Testis (tissue), 3 donors: ENCODE results near the gene QPCT. TPM values are rescaled to one million over a fixed set of nuclear protein-coding genes. Genes with fewer than 3 reads are reported as not detected.

Experiments used
- DNase-seq: peaks from one replicate; pipeline ENCODE4 v3.0.0-alpha.2; 2019
- H3K27ac ChIP-seq, 2 donors: fragments of 200-600 bp; sonication (generic); one replicate each; pipeline ENCODE4 v1.5.1; 2019
- H3K27me3 ChIP-seq: fragments of 200-600 bp; sonication (generic); one replicate; pipeline ENCODE4 v1.5.1; 2019
- H3K36me3 ChIP-seq: fragments of 200-600 bp; sonication (generic); one replicate; pipeline ENCODE4 v1.5.1; 2017; ENCODE audit warnings: low read depth; ENCODE audit errors: missing control alignments
- H3K4me1 ChIP-seq: fragments of 200-600 bp; sonication (generic); one replicate; pipeline ENCODE4 v1.5.1; 2019
- H3K4me3 ChIP-seq, 2 donors: fragments of 200-600 bp; sonication (generic); one replicate each; pipeline ENCODE4 v1.5.1; 2017 to 2019
- H3K9me3 ChIP-seq: fragments of 200-600 bp; sonication (generic); one replicate; pipeline ENCODE4 v1.5.1; 2017
- POLR2A ChIP-seq: fragments of 450-650 bp; IDR thresholded peaks from one replicate; pipeline ENCODE4 v1.6.1; 2017; ENCODE audit warnings: antibody characterized with exemption, mild to moderate bottlenecking, moderate library complexity
- WGBS, 2 donors: methylation state at CpG; one replicate each; pipeline ENCODE4 v1.1.5; 2018; 5-methylcytosine and 5-hydroxymethylcytosine counted together
- intact Hi-C: fragments of 100-400 bp; cut with DNase I; formaldehyde crosslinking; loops from one replicate; pipeline ENCODE4 v1.15.1; 2023; ENCODE audit warnings: low total_unique reads
- polyA plus RNA-seq: library from polyadenylated mRNA; stranded (reverse); fragments of 350-450 nt; fragmentation: Illumina TruSeq; extraction: RNeasy Lipid Tissue Mini Kit (QIAGEN cat#74804); gene quantifications from one replicate; pipeline ENCODE4 v1.2.3, GENCODE V29; 2014; ENCODE audit warnings: low read depth, low replicate concordance; ENCODE audit not compliant: insufficient read depth
- small RNA-seq, 2 donors: library from RNA; depleted of rRNA; stranded (forward); fragments of <200 nt; gene quantifications; one replicate each; pipeline ENCODE3, GENCODE V24; 2016
- total RNA-seq, 2 donors: library from RNA; depleted of rRNA; stranded (reverse); fragments of >200 nt; gene quantifications; one replicate each; pipeline ENCODE4 v1.2.3, GENCODE V29; 2016
- TF ChIP-seq, protein P1 (sequence below), 3 experiments: fragments of 450-650 bp in 2 of 3; fragments of 200-600 bp in 1 of 3; sonication (generic) in 1 of 3; IDR thresholded peaks; one replicate each; pipeline ENCODE4 v1.5.1; 2016 to 2019; ENCODE audit warnings: antibody characterized with exemption in 3 of 3, mild to moderate bottlenecking in 2 of 3, moderate library complexity in 1 of 3

Gene QPCT
- total and polyA plus RNA-seq, 3 donors from 2014 or later: 2.9 to 5.6 (median 3.2) TPM

DNA sequence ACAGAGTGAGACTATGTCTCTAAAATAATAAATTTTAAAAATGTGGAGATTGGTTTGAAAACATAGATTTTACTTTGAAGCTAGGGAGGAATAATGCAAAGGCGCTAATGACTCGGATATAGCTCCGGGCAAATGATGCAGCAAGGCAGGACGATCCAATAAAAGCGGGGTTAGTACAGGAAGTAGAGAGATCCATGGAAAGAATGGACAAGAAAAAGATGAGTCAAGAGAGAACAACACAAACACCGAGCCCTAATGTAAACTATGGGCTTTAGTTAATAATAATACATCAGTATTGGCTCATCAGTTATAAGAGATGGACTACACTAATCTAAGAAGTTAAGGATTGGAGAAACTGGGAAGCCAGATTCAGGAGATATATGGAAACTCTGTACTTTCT, 74.5 kb downstream of the QPCT start:
- Histone ChIP-seq H3K4me3 (no peak overlapping the region), H3K4me1 (no peaks in the 10 kb centered on the region), H3K27ac (no peak overlapping the region), H3K9me3 (no peaks in the 10 kb centered on the region), H3K27me3 (no peaks in the 10 kb centered on the region), H3K36me3 (no peaks in the 10 kb centered on the region)
- WGBS, 2 donors: 94 to 99% methylated on average over 6 of the region's 6 CpGs
- intact Hi-C loops: loop anchor here (10.0 kb wide), 1 partner anchor 416 kb away; no protein-coding TSS in a partner anchor
- no peak for TF ChIP-seq POLR2A
- TF ChIP-seq, protein P1, sequence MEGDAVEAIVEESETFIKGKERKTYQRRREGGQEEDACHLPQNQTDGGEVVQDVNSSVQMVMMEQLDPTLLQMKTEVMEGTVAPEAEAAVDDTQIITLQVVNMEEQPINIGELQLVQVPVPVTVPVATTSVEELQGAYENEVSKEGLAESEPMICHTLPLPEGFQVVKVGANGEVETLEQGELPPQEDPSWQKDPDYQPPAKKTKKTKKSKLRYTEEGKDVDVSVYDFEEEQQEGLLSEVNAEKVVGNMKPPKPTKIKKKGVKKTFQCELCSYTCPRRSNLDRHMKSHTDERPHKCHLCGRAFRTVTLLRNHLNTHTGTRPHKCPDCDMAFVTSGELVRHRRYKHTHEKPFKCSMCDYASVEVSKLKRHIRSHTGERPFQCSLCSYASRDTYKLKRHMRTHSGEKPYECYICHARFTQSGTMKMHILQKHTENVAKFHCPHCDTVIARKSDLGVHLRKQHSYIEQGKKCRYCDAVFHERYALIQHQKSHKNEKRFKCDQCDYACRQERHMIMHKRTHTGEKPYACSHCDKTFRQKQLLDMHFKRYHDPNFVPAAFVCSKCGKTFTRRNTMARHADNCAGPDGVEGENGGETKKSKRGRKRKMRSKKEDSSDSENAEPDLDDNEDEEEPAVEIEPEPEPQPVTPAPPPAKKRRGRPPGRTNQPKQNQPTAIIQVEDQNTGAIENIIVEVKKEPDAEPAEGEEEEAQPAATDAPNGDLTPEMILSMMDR (IDR thresholded peaks at IDR 0.05): no peak
- no peak for DNase-seq

DNA sequence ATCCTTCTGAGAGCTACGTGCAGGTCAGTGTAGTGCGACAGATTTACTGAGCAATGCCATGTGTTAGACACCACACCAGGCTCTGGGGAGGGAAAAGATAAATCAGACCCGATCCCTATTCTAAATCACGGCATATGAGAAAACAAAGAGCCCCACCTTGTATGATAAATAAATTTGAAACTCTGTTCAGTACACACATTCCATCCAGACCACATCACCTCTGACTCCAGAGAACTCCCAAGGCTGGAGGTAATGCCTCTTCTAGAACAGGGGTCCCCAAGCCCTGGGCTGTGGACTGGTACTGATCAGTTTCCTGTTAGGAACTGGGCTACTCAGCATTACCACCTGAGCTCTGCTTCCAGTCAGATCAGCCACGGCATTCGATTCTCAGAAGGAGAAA, 77.3 kb downstream of the QPCT start:
- no peak overlapping the region for H3K4me3 ChIP-seq
- no peak for TF ChIP-seq POLR2A
- H3K9me3 ChIP-seq: no peaks in the 10 kb centered on the region
- no peaks in the 10 kb centered on the region for H3K36me3 ChIP-seq
- DNase-seq: no peak
- no peaks in the 10 kb centered on the region for H3K27me3 ChIP-seq
- H3K4me1 ChIP-seq: no peaks in the 10 kb centered on the region
- no peak overlapping the region for H3K27ac ChIP-seq
- intact Hi-C loops: no loop called here
- 79 to 85% methylated on average over 6 of the region's 6 CpGs for WGBS, 2 donors

DNA sequence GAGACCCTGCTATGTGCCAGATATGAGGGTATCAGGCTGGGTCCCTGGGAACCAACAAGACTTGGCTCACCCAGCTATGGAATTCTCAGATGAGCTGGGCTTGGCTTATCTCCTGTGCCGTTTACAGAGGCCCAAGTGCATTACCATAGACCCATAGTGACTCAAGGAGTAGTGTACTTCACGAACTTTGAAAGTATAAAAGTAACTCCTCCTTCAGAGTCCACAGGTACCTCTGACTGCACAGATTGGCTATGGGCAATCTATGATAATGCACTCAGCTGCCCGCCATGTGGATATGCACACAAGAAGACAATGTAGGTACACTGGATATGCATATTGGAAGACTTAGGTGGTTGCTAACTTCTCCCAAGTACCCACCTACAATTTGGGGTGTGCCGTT, 78.4 kb downstream of the QPCT start:
- WGBS, 2 donors: 92 to 96% methylated on average over 4 of the region's 4 CpGs
- DNase-seq: no peak

More for the DNA sequence above, 78.4 kb downstream of the QPCT start:
- TF ChIP-seq POLR2A: no peak
- TF ChIP-seq, protein P1 (IDR thresholded peaks at IDR 0.05): no peak
- H3K9me3 ChIP-seq: no peaks in the 10 kb centered on the region
- intact Hi-C loops: no loop called here
- H3K27ac ChIP-seq: no peak overlapping the region
- H3K4me1 ChIP-seq: no peaks in the 10 kb centered on the region
- no peaks in the 10 kb centered on the region for H3K27me3 ChIP-seq
- H3K4me3 ChIP-seq: no peak overlapping the region
- no peaks in the 10 kb centered on the region for H3K36me3 ChIP-seq

Small RNA genes lying within 50 kb of the gene (small RNA-seq; reads per million reads assigned to genes)
- gene RNU6-939P: 0 reads per million in 2 donors

Other genes starting within 250 kb of the QPCT start
- 10 to 100 TPM; 15.7 to 23.7 TPM for gene EIF2AK2, start 187.7 kb upstream of the QPCT start, total RNA-seq
- 8.5 TPM for gene EIF2AK2, start 187.7 kb upstream of the QPCT start, polyA plus RNA-seq
- gene SULT6B1, start 156.0 kb upstream of the QPCT start, total RNA-seq: 1 to 10 TPM in 1 of 2 donors, under 1 TPM in 1; 0.31 to 3.8 TPM
- 1.7 TPM for gene SULT6B1, start 156.0 kb upstream of the QPCT start, polyA plus RNA-seq
- 10 to 100 TPM; 26.9 to 34.6 TPM for gene CEBPZOS, start 148.1 kb upstream of the QPCT start, total RNA-seq
- 41.3 TPM for gene CEBPZOS, start 148.1 kb upstream of the QPCT start, polyA plus RNA-seq
- 10 to 100 TPM; 50.5 to 60.9 TPM for gene CEBPZ, start 113.0 kb upstream of the QPCT start, total RNA-seq
- 29.5 TPM for gene CEBPZ, start 113.0 kb upstream of the QPCT start, polyA plus RNA-seq
- gene NDUFAF7, start 113.0 kb upstream of the QPCT start, total RNA-seq: 10 to 100 TPM; 47.2 to 60.6 TPM
- gene NDUFAF7, start 113.0 kb upstream of the QPCT start, polyA plus RNA-seq: 170 TPM
- 10 to 100 TPM; 46.0 to 78.1 TPM for gene PRKD3, start 19.8 kb upstream of the QPCT start, total RNA-seq
- gene PRKD3, start 19.8 kb upstream of the QPCT start, polyA plus RNA-seq: 52.3 TPM